Neural progenitor cell (in vitro differentiated cells): ENCODE data around the gene WIPF3. TPM values are rescaled to one million over a fixed set of nuclear protein-coding genes. Genes with fewer than 3 reads are reported as not detected.

Source experiments
- DNase-seq: peaks from one replicate; pipeline ENCODE4 v3.0.0-alpha.2; 2016; ENCODE audit warnings: low spot score
- H2AFZ ChIP-seq: fragments of 200-600 bp; sonication (generic); replicated peaks from 2 replicates; pipeline ENCODE4 v1.6.1; 2016; ENCODE audit warnings: antibody characterized with exemption
- H3F3A ChIP-seq: fragments of 200-600 bp; sonication (generic); 2 replicates; pipeline ENCODE4 v1.6.1; 2016; ENCODE audit warnings: antibody characterized with exemption, low read depth
- H3K27ac ChIP-seq: fragments of 200-600 bp; sonication (generic); 2 replicates; pipeline ENCODE4 v1.5.1; 2016; ENCODE audit warnings: mild to moderate bottlenecking
- H3K27me3 ChIP-seq: fragments of 200-600 bp; sonication (generic); 2 replicates; pipeline ENCODE4 v1.6.1; 2016; ENCODE audit warnings: mild to moderate bottlenecking, moderate library complexity
- H3K36me3 ChIP-seq: fragments of 200-600 bp; sonication (generic); 2 replicates; pipeline ENCODE4 v1.5.1; 2016
- H3K4me1 ChIP-seq: fragments of 200-600 bp; sonication (generic); 2 replicates; pipeline ENCODE4 v1.6.1; 2016; ENCODE audit warnings: mixed run types
- H3K4me2 ChIP-seq: fragments of 200-600 bp; sonication (generic); 2 replicates; pipeline ENCODE4 v1.6.1; 2016
- H3K4me3 ChIP-seq: fragments of 200-600 bp; sonication (generic); 2 replicates; pipeline ENCODE4 v1.5.1; 2016
- H3K79me2 ChIP-seq: fragments of 200-600 bp; sonication (generic); 2 replicates; pipeline ENCODE4 v1.6.1; 2016; ENCODE audit warnings: low read depth
- H3K9ac ChIP-seq: fragments of 200-600 bp; sonication (generic); 2 replicates; pipeline ENCODE4 v1.6.1; 2016
- H3K9me3 ChIP-seq: fragments of 200-600 bp; sonication (generic); 2 replicates; pipeline ENCODE4 v1.5.1; 2016; ENCODE audit warnings: low read depth
- H4K20me1 ChIP-seq: fragments of 200-600 bp; sonication (generic); 2 replicates; pipeline ENCODE4 v1.6.1; 2016; ENCODE audit warnings: low read depth
- H3K27ac Mint-ChIP-seq: 3 replicates; pipeline ENCODE4 v1.8.0; 2021; ENCODE audit warnings: mixed read lengths
- H3K27me3 Mint-ChIP-seq: 2 replicates; pipeline ENCODE4 v1.8.0; 2022; ENCODE audit warnings: low read depth, mild to moderate bottlenecking, inconsistent platforms, moderate library complexity, mixed read lengths; ENCODE audit not compliant: insufficient read depth
- H3K36me3 Mint-ChIP-seq: 3 replicates; pipeline ENCODE4 v1.8.0; 2021; ENCODE audit warnings: mixed read lengths
- H3K4me1 Mint-ChIP-seq: 3 replicates; pipeline ENCODE4 v1.8.0; 2021; ENCODE audit warnings: mixed read lengths
- H3K4me3 Mint-ChIP-seq: 3 replicates; pipeline ENCODE4 v1.8.0; 2021; ENCODE audit warnings: mild to moderate bottlenecking, moderate library complexity, mixed read lengths
- H3K9me3 Mint-ChIP-seq: 3 replicates; pipeline ENCODE4 v1.8.0; 2020; ENCODE audit warnings: mixed read lengths
- CTCF ChIP-seq: fragments of 200-600 bp; sonication (generic); IDR thresholded peaks from 2 replicates; pipeline ENCODE4 v1.5.1; 2017; ENCODE audit warnings: antibody characterized with exemption, mild to moderate bottlenecking
- EZH2 ChIP-seq: fragments of 200-600 bp; sonication (generic); IDR thresholded peaks from 2 replicates; pipeline ENCODE4 v1.6.1; 2017; ENCODE audit warnings: antibody characterized with exemption, mild to moderate bottlenecking, moderate library complexity
- EZH2phosphoT487 ChIP-seq: fragments of 200-600 bp; sonication (generic); IDR thresholded peaks from 2 replicates; pipeline ENCODE4 v1.6.1; 2017; ENCODE audit warnings: antibody characterized with exemption
- total RNA-seq: library from RNA; depleted of rRNA; stranded (reverse); fragments of >200 nt; gene quantifications from 2 replicates; pipeline ENCODE4 v1.2.3, GENCODE V29; 2015; ENCODE audit warnings: low replicate concordance

Gene WIPF3
- total RNA-seq, 1 donor from 2014 or later: 5.2 TPM

DNA sequence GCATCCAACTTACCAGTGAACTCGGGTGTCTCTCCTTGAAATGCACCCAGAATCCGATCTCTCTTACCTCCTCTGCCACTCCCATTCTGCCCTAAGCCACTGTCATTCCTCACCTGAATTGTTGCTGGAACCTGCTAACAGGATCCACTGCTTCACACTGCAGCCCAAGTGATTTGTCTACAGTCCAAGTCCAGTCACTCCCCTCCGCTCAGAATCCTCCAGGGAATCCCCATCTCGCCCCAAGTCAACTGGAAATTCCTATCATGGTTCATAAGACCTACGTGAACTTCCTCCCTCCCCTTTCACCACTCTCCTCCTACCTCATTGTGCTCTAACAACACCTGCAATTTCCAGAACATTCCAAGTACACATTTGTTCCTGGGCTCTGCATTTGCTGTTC, 92.0 kb downstream of the WIPF3 start:
- H3K4me1 Mint-ChIP-seq: no peaks in the 10 kb centered on the region
- Histone ChIP-seq H3K9ac (no peak overlapping the region), H3K4me2 (no peak overlapping the region), H4K20me1 (no peaks in the 10 kb centered on the region), H3K27me3 (no peaks in the 10 kb centered on the region), H3K27ac (no peak overlapping the region), H3K9me3 (no peaks in the 10 kb centered on the region), H3K4me1 (no peaks in the 10 kb centered on the region), H3K79me2 (no peaks in the 10 kb centered on the region), H3K4me3 (no peak overlapping the region), H3K36me3 (peaks cover 7% of the 10 kb centered on the region), H2AFZ (no peak overlapping the region), H3F3A (no peaks in the 10 kb centered on the region)
- no peaks in the 10 kb centered on the region for H3K27me3 Mint-ChIP-seq
- TF ChIP-seq EZH2phosphoT487: no peak
- no peak for TF ChIP-seq CTCF
- TF ChIP-seq EZH2: no peak
- H3K9me3 Mint-ChIP-seq: peaks cover 12% of the 10 kb centered on the region
- H3K4me3 Mint-ChIP-seq: no peak overlapping the region
- H3K36me3 Mint-ChIP-seq: peaks cover 3% of the 10 kb centered on the region
- DNase-seq: no peak
- H3K27ac Mint-ChIP-seq: no peak overlapping the region

DNA sequence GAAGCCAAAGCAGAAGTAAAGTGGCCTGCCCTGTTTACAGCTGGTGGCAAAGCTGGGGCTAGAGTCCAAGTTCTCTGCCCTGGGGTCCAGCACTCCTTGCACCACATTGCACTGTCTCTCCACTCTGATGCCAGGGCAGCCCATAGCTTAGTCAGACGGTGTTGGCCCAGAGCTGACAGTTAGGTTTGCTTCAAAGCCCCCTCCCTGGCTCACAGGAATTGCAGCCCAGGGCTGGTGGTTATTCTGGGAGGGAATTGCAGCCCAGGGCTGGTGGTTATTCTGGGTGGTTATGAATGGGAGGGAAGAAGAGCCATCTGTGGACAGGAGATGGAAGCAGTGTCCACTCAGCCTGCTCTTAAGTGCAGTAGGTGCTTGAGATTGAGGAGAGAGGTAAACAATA, 94.4 kb downstream of the WIPF3 start:
- Mint-ChIP-seq H3K9me3 (peaks cover 17% of the 10 kb centered on the region), H3K4me1 (no peaks in the 10 kb centered on the region), H3K27ac (no peak overlapping the region), H3K4me3 (no peak overlapping the region), H3K27me3 (no peaks in the 10 kb centered on the region), H3K36me3 (peaks cover 7% of the 10 kb centered on the region)
- no peak overlapping the region for H3K4me3 ChIP-seq
- H3K27ac ChIP-seq: no peak overlapping the region
- H3K4me1 ChIP-seq: no peaks in the 10 kb centered on the region
- H3K9me3 ChIP-seq: peaks cover 4% of the 10 kb centered on the region
- no peaks in the 10 kb centered on the region for H3K79me2 ChIP-seq
- DNase-seq: no peak
- no peaks in the 10 kb centered on the region for H4K20me1 ChIP-seq
- H3K9ac ChIP-seq: no peak overlapping the region
- peaks cover 17% of the 10 kb centered on the region for H3K36me3 ChIP-seq
- no peak overlapping the region for H3K4me2 ChIP-seq
- TF ChIP-seq CTCF: no peak
- no peak for TF ChIP-seq EZH2phosphoT487
- TF ChIP-seq EZH2: no peak
- H3F3A ChIP-seq: no peaks in the 10 kb centered on the region
- no peak overlapping the region for H2AFZ ChIP-seq
- H3K27me3 ChIP-seq: no peaks in the 10 kb centered on the region

GRCh38 chr7:29906200-29907022, 100.1 kb downstream of the WIPF3 start:
- H3K9me3 Mint-ChIP-seq: peaks cover 18% of the 10 kb centered on the region
- H2AFZ ChIP-seq: no peak overlapping the region
- H3K4me1 ChIP-seq: no peaks in the 10 kb centered on the region
- no peak overlapping the region for H3K4me3 ChIP-seq
- H3K79me2 ChIP-seq: no peaks in the 10 kb centered on the region
- TF ChIP-seq CTCF: no peak
- no peak for TF ChIP-seq EZH2phosphoT487
- no peak for TF ChIP-seq EZH2
- no peaks in the 10 kb centered on the region for H3K27me3 ChIP-seq
- no peaks in the 10 kb centered on the region for H4K20me1 ChIP-seq
- no peak for DNase-seq
- no peaks in the 10 kb centered on the region for H3K27me3 Mint-ChIP-seq
- no peak overlapping the region for H3K27ac Mint-ChIP-seq
- H3K4me1 Mint-ChIP-seq: no peaks in the 10 kb centered on the region
- peaks cover 11% of the 10 kb centered on the region for H3K36me3 Mint-ChIP-seq
- peaks cover 17% of the 10 kb centered on the region for H3K9me3 ChIP-seq
- peaks cover 25% of the 10 kb centered on the region for H3K36me3 ChIP-seq
- H3K27ac ChIP-seq: no peak overlapping the region
- no peaks in the 10 kb centered on the region for H3F3A ChIP-seq
- no peak overlapping the region for H3K9ac ChIP-seq
- H3K4me3 Mint-ChIP-seq: no peak overlapping the region
- H3K4me2 ChIP-seq: no peak overlapping the region
